ENCODE data around the gene LYAR. TPM values are rescaled to one million over a fixed set of nuclear protein-coding genes. Genes with fewer than 3 reads are reported as not detected.

Gene LYAR
- polyA plus RNA-seq, 1 donor (not counting 4 experiments of a cell fraction or from before 2014, with no cell fraction given), result 19.8 TPM

DNA sequence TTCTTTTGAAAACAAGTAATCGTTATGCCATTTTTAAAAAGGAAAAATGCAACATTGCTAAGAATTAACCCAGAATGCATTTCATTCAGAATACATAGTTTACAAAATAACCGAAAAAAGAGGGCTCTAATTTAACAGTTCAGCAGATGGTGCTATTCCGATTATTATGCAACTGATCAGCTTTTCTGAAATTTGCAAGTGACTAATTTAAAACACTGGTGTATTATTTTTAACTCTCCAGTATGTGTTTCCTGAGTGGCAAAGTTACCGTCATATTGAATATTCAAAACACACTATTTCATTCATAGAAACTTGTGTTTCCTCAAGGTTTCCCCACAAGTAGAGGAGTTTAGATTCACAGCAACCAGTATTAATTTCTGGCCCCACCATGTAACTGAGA is 21.2 kb upstream of the LYAR start:
- Histone ChIP-seq H3K4me1 (ENCODE audit: control insufficient read depth, extremely low read depth, insufficient read depth, low read length) (peaks cover 9% of the 10 kb centered on the region), H3K79me2 (ENCODE audit: control insufficient read depth, insufficient read depth, low read length) (no peaks in the 10 kb centered on the region), H3K9me3 (ENCODE audit: control insufficient read depth, low read depth, low read length) (no peaks in the 10 kb centered on the region), H3K27me3 (ENCODE audit: control insufficient read depth, extremely low read depth, insufficient read depth, low read length) (no peaks in the 10 kb centered on the region), H3K9ac (ENCODE audit: control insufficient read depth, extremely low read depth, insufficient read depth, low read length) (no peak overlapping the region), H3K4me2 (ENCODE audit: control insufficient read depth, extremely low read depth, insufficient read depth, low read depth, low read length) (no peak overlapping the region), H3K36me3 (ENCODE audit: control insufficient read depth in 2 of 2, extremely low read depth in 1 of 2, insufficient read depth in 2 of 2, low read length in 2 of 2) (peaks cover 7 to 8% of the 10 kb centered on the region in 2 experiments), H3K9me1 (ENCODE audit: control insufficient read depth, extremely low read depth, insufficient read depth, low read length) (no peaks in the 10 kb centered on the region), H3K27ac (ENCODE audit: control insufficient read depth, insufficient read depth, low read length) (no peak overlapping the region), H4K20me1 (ENCODE audit: control insufficient read depth, extremely low read depth, insufficient read depth, low read length) (no peaks in the 10 kb centered on the region), H2AFZ (ENCODE audit: control insufficient read depth, low read length) (no peak overlapping the region), H3K4me3 (ENCODE audit: control insufficient read depth in 2 of 3, extremely low read depth in 1 of 3, insufficient read depth in 2 of 3, low read depth in 1 of 3, low read length in 3 of 3) (no peak overlapping the region)
- DNase-seq (ENCODE audit: low read depth, low spot score) (no peak), FAIRE-seq (no peak)
- dilution Hi-C loops (cut with MboI; ENCODE audit: extremely low pct_ligation_motif_present, low sequenced_read_pairs), result no loop called here
- TF ChIP-seq, protein P1, sequence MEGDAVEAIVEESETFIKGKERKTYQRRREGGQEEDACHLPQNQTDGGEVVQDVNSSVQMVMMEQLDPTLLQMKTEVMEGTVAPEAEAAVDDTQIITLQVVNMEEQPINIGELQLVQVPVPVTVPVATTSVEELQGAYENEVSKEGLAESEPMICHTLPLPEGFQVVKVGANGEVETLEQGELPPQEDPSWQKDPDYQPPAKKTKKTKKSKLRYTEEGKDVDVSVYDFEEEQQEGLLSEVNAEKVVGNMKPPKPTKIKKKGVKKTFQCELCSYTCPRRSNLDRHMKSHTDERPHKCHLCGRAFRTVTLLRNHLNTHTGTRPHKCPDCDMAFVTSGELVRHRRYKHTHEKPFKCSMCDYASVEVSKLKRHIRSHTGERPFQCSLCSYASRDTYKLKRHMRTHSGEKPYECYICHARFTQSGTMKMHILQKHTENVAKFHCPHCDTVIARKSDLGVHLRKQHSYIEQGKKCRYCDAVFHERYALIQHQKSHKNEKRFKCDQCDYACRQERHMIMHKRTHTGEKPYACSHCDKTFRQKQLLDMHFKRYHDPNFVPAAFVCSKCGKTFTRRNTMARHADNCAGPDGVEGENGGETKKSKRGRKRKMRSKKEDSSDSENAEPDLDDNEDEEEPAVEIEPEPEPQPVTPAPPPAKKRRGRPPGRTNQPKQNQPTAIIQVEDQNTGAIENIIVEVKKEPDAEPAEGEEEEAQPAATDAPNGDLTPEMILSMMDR (optimal IDR thresholded peaks at IDR 0.05 in 1 of 3, IDR thresholded peaks at IDR 0.05 in 1 of 3, conservative IDR thresholded peaks at IDR 0.05 in 1 of 3; ENCODE audit: extremely low read depth in 1 of 3, insufficient read depth in 2 of 3, low read length in 3 of 3), result no peak
- TF ChIP-seq EZH2 (IDR thresholded peaks at IDR 0.05; ENCODE audit: low read length), result no peak

DNA sequence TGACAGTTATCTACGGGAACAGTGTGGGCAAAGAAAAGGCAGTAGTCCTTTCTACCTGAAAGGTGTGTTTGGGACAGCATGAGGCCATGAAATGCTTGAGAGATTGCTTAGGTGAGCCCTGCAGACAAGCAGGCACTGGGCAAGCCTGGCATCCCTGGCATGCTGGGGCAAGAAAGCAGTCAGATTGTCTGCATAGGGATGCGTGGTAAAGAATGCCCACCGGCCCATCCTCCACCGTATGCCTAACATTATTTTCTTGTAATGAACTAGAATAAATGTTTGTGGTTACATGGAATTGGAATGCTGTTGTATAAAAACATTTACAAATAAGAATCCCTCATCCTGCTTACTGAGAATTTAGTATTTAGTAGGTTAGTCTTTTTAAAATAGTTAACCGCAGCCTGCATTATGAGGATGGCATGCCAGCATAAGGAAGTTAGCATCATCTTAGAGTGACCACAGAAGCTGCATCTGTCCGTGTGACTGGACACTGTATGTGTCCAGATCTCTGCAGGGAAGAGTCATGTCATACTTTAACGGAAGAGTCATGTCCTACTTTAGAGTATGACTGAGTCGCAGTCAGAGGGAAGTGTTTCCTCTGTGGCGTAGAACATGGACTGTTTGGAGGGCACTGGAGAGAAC is 19.0 kb upstream of the LYAR start:
- H3K4me3 ChIP-seq (ENCODE audit: control insufficient read depth in 2 of 3, extremely low read depth in 1 of 3, insufficient read depth in 2 of 3, low read depth in 1 of 3, low read length in 3 of 3), result no peak overlapping the region
- peaks cover 6% of the 10 kb centered on the region in 2 experiments for H3K36me3 ChIP-seq (ENCODE audit: control insufficient read depth in 2 of 2, extremely low read depth in 1 of 2, insufficient read depth in 2 of 2, low read length in 2 of 2)
- peak; percentile 72 for FAIRE-seq
- no peaks in the 10 kb centered on the region for H3K9me1 ChIP-seq (ENCODE audit: control insufficient read depth, extremely low read depth, insufficient read depth, low read length)
- no peak overlapping the region for H3K9ac ChIP-seq (ENCODE audit: control insufficient read depth, extremely low read depth, insufficient read depth, low read length)
- H3K27me3 ChIP-seq (ENCODE audit: control insufficient read depth, extremely low read depth, insufficient read depth, low read length), result no peaks in the 10 kb centered on the region
- peak overlapping the region; percentile 4 for H3K4me2 ChIP-seq (ENCODE audit: control insufficient read depth, extremely low read depth, insufficient read depth, low read depth, low read length)
- dilution Hi-C loops (cut with MboI; ENCODE audit: extremely low pct_ligation_motif_present, low sequenced_read_pairs), result no loop called here
- no peak for DNase-seq (ENCODE audit: low read depth, low spot score)
- H3K4me1 ChIP-seq (ENCODE audit: control insufficient read depth, extremely low read depth, insufficient read depth, low read length), result peaks cover 9% of the 10 kb centered on the region
- no peaks in the 10 kb centered on the region for H3K9me3 ChIP-seq (ENCODE audit: control insufficient read depth, low read depth, low read length)
- H3K27ac ChIP-seq (ENCODE audit: control insufficient read depth, insufficient read depth, low read length), result no peak overlapping the region
- H4K20me1 ChIP-seq (ENCODE audit: control insufficient read depth, extremely low read depth, insufficient read depth, low read length), result no peaks in the 10 kb centered on the region
- TF ChIP-seq EZH2 (IDR thresholded peaks at IDR 0.05; ENCODE audit: low read length), result no peak
- TF ChIP-seq, protein P1 (optimal IDR thresholded peaks at IDR 0.05 in 1 of 3, IDR thresholded peaks at IDR 0.05 in 1 of 3, conservative IDR thresholded peaks at IDR 0.05 in 1 of 3; ENCODE audit: extremely low read depth in 1 of 3, insufficient read depth in 2 of 3, low read length in 3 of 3), result no peak
- H3K79me2 ChIP-seq (ENCODE audit: control insufficient read depth, insufficient read depth, low read length), result no peaks in the 10 kb centered on the region
- H2AFZ ChIP-seq (ENCODE audit: control insufficient read depth, low read length), result no peak overlapping the region

All from keratinocyte (primary cell).